Small intestine (tissue), 7 donors: ENCODE measurements around the gene SEC14L1. TPM values are rescaled to one million over a fixed set of nuclear protein-coding genes. Genes with fewer than 3 reads are reported as not detected.
"Not testable (repeated sequence)": the region's sequence is repeated elsewhere in the genome, so short reads cannot be mapped to it uniquely, and the experiment has no call there.

Source experiments
- DNase-seq, 2 donors: peaks; one replicate each; pipeline versions ENCODE4 v3.0.0 to v3.0.0-alpha.2; 2013
- FAIRE-seq: peaks from 2 replicates; lab custom pipeline; 2012; peaks lifted over from hg19 to GRCh38; lab: Jason Lieb, UNC
- H3K27ac ChIP-seq, 3 donors: one replicate each; pipeline ENCODE4 v1.5.1; 2013; ENCODE audit warnings: low read length in 2 of 3, mild to moderate bottlenecking in 2 of 3, control low read depth in 1 of 3, inconsistent platforms in 1 of 3, low read depth in 1 of 3, moderate library complexity in 1 of 3
- H3K27me3 ChIP-seq, 3 donors: one replicate each; pipeline ENCODE4 v1.6.1; 2013; ENCODE audit warnings: low read length in 3 of 3, inconsistent platforms in 1 of 3; ENCODE audit not compliant: control insufficient read depth in 3 of 3, insufficient read depth in 3 of 3
- H3K36me3 ChIP-seq, 3 donors: one replicate each; pipeline ENCODE4 v1.6.1; 2013; ENCODE audit warnings: low read length in 3 of 3, inconsistent platforms in 1 of 3, low read depth in 1 of 3, mild to moderate bottlenecking in 1 of 3, moderate library complexity in 1 of 3; ENCODE audit not compliant: control insufficient read depth in 3 of 3, insufficient read depth in 2 of 3
- H3K4me1 ChIP-seq, 3 donors: one replicate each; pipeline ENCODE4 v1.6.1; 2013; ENCODE audit warnings: low read length in 2 of 3, inconsistent platforms in 1 of 3, low read depth in 1 of 3, mild to moderate bottlenecking in 1 of 3, moderate library complexity in 1 of 3; ENCODE audit not compliant: control insufficient read depth in 3 of 3, insufficient read depth in 2 of 3
- H3K4me3 ChIP-seq, 3 donors: one replicate each; pipeline ENCODE4 v1.5.1; 2013; ENCODE audit warnings: low read length in 3 of 3, control low read depth in 1 of 3, inconsistent platforms in 1 of 3, low read depth in 1 of 3, mild to moderate bottlenecking in 1 of 3, moderate library complexity in 1 of 3
- H3K9me3 ChIP-seq, 2 donors: one replicate each; pipeline ENCODE4 v1.6.1; 2013; ENCODE audit warnings: low read depth in 1 of 2, low read length in 1 of 2; ENCODE audit not compliant: control insufficient read depth in 2 of 2, insufficient read depth in 1 of 2
- WGBS, 3 donors: extraction: QIAGEN DNeasy Blood & Tissue Kit; methylation state at CpG; one replicate each; pipeline ENCODE4 v1.1.7; 2013; 5-methylcytosine and 5-hydroxymethylcytosine counted together
- polyA plus RNA-seq, 4 donors: library from polyadenylated mRNA; stranded (reverse) in 3 of 4; unstranded in 1 of 4; fragments of 200-250 nt in 3 of 4; fragments of 120-200 nt in 1 of 4; gene quantifications; one replicate each; pipeline versions ENCODE4 v1.2.1 to v1.2.3, GENCODE V29; 2013
- donor health status: healthy with polysubstance abuse.
- donor health status: control.
- donor health status: control.
- donor health status: Bipolar disorder and iron deficiency.
- donor health status: healthy.

SEC14L1 gene
- polyA plus RNA-seq, 4 donors: 14.5 to 27.4 (median 20.7) TPM

GRCh38 chr17:77155125-77155524, 14.4 kb downstream of the SEC14L1 start:
- Histone ChIP-seq H3K9me3 (no peaks in the 10 kb centered on the region), H3K4me3 (no peak overlapping the region), H3K36me3 (peaks cover 0 to 10% (median 0%) of the 10 kb centered on the region in 3 donors), H3K27ac (no peak overlapping the region), H3K27me3 (no peaks in the 10 kb centered on the region), H3K4me1 (no peaks in the 10 kb centered on the region)
- WGBS, 3 donors: 61 to 76% (median 72%) methylated on average over 3 of the region's 3 CpGs
- DNase-seq: no peak
- FAIRE-seq: no peak

- not testable (repeated sequence) for H3K4me3 ChIP-seq, H3K4me1 ChIP-seq, H3K9me3 ChIP-seq, DNase-seq, FAIRE-seq, H3K36me3 ChIP-seq, H3K27me3 ChIP-seq, H3K27ac ChIP-seq
- WGBS, 3 donors: 78 to 88% (median 84%) methylated on average over 6 of the region's 6 CpGs
Measured at GRCh38 chr17:77157766-77158165, 17.0 kb downstream of the SEC14L1 start.

GRCh38 chr17:77160091-77160874, 19.5 kb downstream of the SEC14L1 start:
- FAIRE-seq: no peak
- H3K4me1 ChIP-seq: peaks cover 0 to 8% (median 2%) of the 10 kb centered on the region in 3 donors
- H3K27me3 ChIP-seq: no peaks in the 10 kb centered on the region
- 61 to 68% (median 68%) methylated on average over 6 of the region's 6 CpGs for WGBS, 3 donors
- DNase-seq: no peak
- no peak overlapping the region for H3K4me3 ChIP-seq
- peaks cover 0 to 5% (median 0%) of the 10 kb centered on the region in 3 donors for H3K36me3 ChIP-seq
- H3K27ac ChIP-seq: no peak overlapping the region
- H3K9me3 ChIP-seq: no peaks in the 10 kb centered on the region

GRCh38 chr17:77160875-77161530, 20.2 kb downstream of the SEC14L1 start:
- H3K27ac ChIP-seq: no peak overlapping the region
- H3K9me3 ChIP-seq: no peaks in the 10 kb centered on the region
- H3K27me3 ChIP-seq: no peaks in the 10 kb centered on the region
- DNase-seq: no peak
- H3K36me3 ChIP-seq: peaks cover 0 to under 1% (median 0%) of the 10 kb centered on the region in 3 donors
- H3K4me1 ChIP-seq: peaks cover 0 to 9% (median 4%) of the 10 kb centered on the region in 3 donors
- WGBS, 3 donors: 81 to 86% (median 85%) methylated on average over 8 of the region's 8 CpGs
- FAIRE-seq: no peak
- no peak overlapping the region for H3K4me3 ChIP-seq

GRCh38 chr17:77161953-77162352, 21.2 kb downstream of the SEC14L1 start:
- Histone ChIP-seq H3K4me3 (no peak overlapping the region), H3K4me1 (peaks cover 0 to 9% (median 4%) of the 10 kb centered on the region in 3 donors), H3K9me3 (no peaks in the 10 kb centered on the region), H3K27me3 (no peaks in the 10 kb centered on the region), H3K27ac (peak overlapping the region in 1 of 3 donors; percentile 5), H3K36me3 (no peaks in the 10 kb centered on the region)
- no peak for DNase-seq
- FAIRE-seq: no peak
- 90 to 95% (median 92%) methylated on average over 17 of the region's 17 CpGs for WGBS, 3 donors

GRCh38 chr17:77163001-77163400, 22.2 kb downstream of the SEC14L1 start:
- Histone ChIP-seq H3K27ac (peak overlapping the region in 1 of 3 donors; percentile 75), H3K27me3 (no peaks in the 10 kb centered on the region), H3K9me3 (peaks cover 2 to 6% of the 10 kb centered on the region in 2 donors), H3K36me3 (no peaks in the 10 kb centered on the region), H3K4me1 (peaks cover 0 to 9% (median 4%) of the 10 kb centered on the region in 3 donors), H3K4me3 (peak overlapping the region in 1 of 3 donors; percentile 26)
- peak in 1 of 2 donors; percentile 86 for DNase-seq
- WGBS, 3 donors: 14 to 42% (median 29%) methylated on average over 10 of the region's 10 CpGs
- FAIRE-seq: no peak

GRCh38 chr17:77163511-77164280, 22.9 kb downstream of the SEC14L1 start:
- H3K9me3 ChIP-seq: peaks cover 2 to 10% of the 10 kb centered on the region in 2 donors
- 66 to 85% (median 80%) methylated on average over 17 of the region's 17 CpGs for WGBS, 3 donors
- H3K4me1 ChIP-seq: peaks cover 0 to 9% (median 4%) of the 10 kb centered on the region in 3 donors
- FAIRE-seq (no peak), DNase-seq (no peak)
- H3K36me3 ChIP-seq: no peaks in the 10 kb centered on the region
- H3K4me3 ChIP-seq: no peak overlapping the region
- H3K27ac ChIP-seq: peak overlapping the region in 2 of 3 donors; percentile 8 to 62
- no peaks in the 10 kb centered on the region for H3K27me3 ChIP-seq
